GM12878 (cell line): ENCODE data around the gene C10orf105.

Experiments
- CHD1 ChIP-seq: IDR thresholded peaks from 2 replicates; pipeline ENCODE4 v1.6.1; 2012; ENCODE audit warnings: low read depth, low read length, improper control_type of control experiment
- EP300 ChIP-seq, 2 experiments: fragments of 150-350 bp in 1 of 2; IDR thresholded peaks; 2 replicates each; pipeline ENCODE4 v1.6.1; 2011 to 2012; ENCODE audit warnings: low read depth in 2 of 2, low read length in 2 of 2, borderline replicate concordance in 1 of 2, improper control_type of control experiment in 1 of 2, inconsistent platforms in 1 of 2; ENCODE audit not compliant: control insufficient read depth in 1 of 2
- EZH2 ChIP-seq: IDR thresholded peaks from 2 replicates; pipeline ENCODE4 v1.6.1; 2012; ENCODE audit warnings: low read depth, mild to moderate bottlenecking, control low read depth, inconsistent platforms, low read length, borderline replicate concordance; ENCODE audit not compliant: control insufficient read depth
- HDAC2 ChIP-seq: fragments of 200-600 bp; sonication (generic); IDR thresholded peaks from 2 replicates; pipeline ENCODE4 v1.6.1; 2017
- HDAC6 ChIP-seq: fragments of 200-600 bp; sonication (generic); IDR thresholded peaks from one replicate; pipeline ENCODE4 v1.8.0; 2017; ENCODE audit warnings: antibody characterized with exemption; ENCODE audit not compliant: unreplicated experiment
- KAT2A ChIP-seq: conservative IDR thresholded peaks from 2 replicates; pipeline ENCODE4 v1.6.1; 2011; ENCODE audit warnings: low read depth, low read length; ENCODE audit not compliant: control insufficient read depth
- RBBP5 ChIP-seq: fragments of 200-600 bp; sonication (generic); conservative IDR thresholded peaks from 2 replicates; pipeline ENCODE4 v1.6.1; 2016
- ZNF384 ChIP-seq: IDR thresholded peaks from 2 replicates; pipeline ENCODE4 v1.6.1; 2012; ENCODE audit warnings: low read depth, mild to moderate bottlenecking, low read length, improper control_type of control experiment, borderline replicate concordance
- TF ChIP-seq, protein P1 (sequence below), 3 experiments: IDR thresholded peaks in 2 of 3; conservative IDR thresholded peaks in 1 of 3; 2 replicates each; pipeline ENCODE4 v1.5.1; 2011; ENCODE audit warnings: low read depth in 3 of 3, low read length in 3 of 3, mild to moderate bottlenecking in 3 of 3, control low read depth in 2 of 3, moderate library complexity in 2 of 3, inconsistent platforms in 1 of 3, mixed read lengths in 1 of 3; ENCODE audit not compliant: control insufficient read depth in 2 of 3, insufficient read depth in 1 of 3; ENCODE audit errors: extremely low read depth in 1 of 3

DNA sequence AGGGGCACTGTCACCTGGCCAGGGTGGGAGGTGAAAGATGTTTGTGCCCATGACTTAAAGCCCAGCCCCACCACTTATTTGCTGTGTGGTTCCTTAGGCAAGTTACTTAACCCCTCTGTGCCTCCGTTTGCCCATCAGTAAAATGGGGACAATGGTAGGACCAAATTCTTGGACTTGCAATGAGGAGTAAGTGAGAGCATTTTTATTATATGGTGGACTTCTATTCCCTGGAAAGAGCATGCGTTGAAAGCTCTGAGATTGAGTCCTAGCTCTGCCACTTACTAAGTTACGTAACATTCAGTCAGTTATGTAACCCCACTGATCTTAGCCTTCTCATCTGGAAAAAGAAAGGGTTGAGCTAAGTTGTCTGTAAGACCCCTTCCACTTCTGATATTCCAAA is 35.0 kb upstream of the C10orf105 start:
- TF ChIP-seq, protein P1, sequence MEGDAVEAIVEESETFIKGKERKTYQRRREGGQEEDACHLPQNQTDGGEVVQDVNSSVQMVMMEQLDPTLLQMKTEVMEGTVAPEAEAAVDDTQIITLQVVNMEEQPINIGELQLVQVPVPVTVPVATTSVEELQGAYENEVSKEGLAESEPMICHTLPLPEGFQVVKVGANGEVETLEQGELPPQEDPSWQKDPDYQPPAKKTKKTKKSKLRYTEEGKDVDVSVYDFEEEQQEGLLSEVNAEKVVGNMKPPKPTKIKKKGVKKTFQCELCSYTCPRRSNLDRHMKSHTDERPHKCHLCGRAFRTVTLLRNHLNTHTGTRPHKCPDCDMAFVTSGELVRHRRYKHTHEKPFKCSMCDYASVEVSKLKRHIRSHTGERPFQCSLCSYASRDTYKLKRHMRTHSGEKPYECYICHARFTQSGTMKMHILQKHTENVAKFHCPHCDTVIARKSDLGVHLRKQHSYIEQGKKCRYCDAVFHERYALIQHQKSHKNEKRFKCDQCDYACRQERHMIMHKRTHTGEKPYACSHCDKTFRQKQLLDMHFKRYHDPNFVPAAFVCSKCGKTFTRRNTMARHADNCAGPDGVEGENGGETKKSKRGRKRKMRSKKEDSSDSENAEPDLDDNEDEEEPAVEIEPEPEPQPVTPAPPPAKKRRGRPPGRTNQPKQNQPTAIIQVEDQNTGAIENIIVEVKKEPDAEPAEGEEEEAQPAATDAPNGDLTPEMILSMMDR (IDR thresholded peaks at IDR 0.05 in 2 of 3, conservative IDR thresholded peaks at IDR 0.05 in 1 of 3; ENCODE audit: control insufficient read depth in 2 of 3, extremely low read depth in 1 of 3, insufficient read depth in 1 of 3, low read depth in 3 of 3, low read length in 3 of 3), result no peak
- TF ChIP-seq CHD1 (no peak), EZH2 (no peak), ZNF384 (no peak), KAT2A (no peak), RBBP5 (no peak), HDAC2 (no peak), HDAC6 (no peak), EP300 (IDR thresholded peaks at IDR 0.05; ENCODE audit: borderline replicate concordance in 1 of 2, control insufficient read depth in 1 of 2, low read depth in 2 of 2, low read length in 2 of 2) (no peak)
